GM18505 (cell line): ENCODE results near the gene SPECC1.
"Not testable (repeated sequence)": the region's sequence is repeated elsewhere in the genome, so short reads cannot be mapped to it uniquely, and the experiment has no call there.

ENCODE experiments used
- ATAC-seq: cut with Tn5 transposase; IDR thresholded peaks from one replicate; pipeline ENCODE4 v1.9.1; 2021; ENCODE audit not compliant: unreplicated experiment
- POLR2A ChIP-seq: IDR thresholded peaks from 4 replicates; pipeline ENCODE4 v1.6.1; 2011; ENCODE audit warnings: borderline replicate concordance; ENCODE audit not compliant: insufficient read depth, insufficient read length; ENCODE audit errors: extremely low read depth

Gene SPECC1

DNA sequence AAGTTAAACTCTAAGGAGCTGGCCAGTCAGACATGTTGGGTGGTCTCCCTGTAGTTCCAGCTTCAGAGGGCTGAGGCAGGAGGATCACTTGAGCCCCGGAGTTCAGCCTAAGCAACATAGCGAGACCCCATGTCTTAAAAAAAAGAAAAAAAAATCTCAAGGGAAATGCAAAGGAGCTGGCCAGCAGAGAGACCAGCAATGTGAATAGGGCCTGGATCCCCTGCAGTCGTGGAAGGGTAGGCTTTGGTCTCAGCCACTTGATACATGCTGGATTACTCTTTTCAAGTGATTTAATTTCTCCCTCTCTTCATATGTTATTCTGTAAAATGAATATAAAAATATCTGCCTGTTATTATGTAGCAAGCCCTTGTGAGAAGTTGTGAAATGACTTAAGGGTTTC lies 207.7 kb downstream of the SPECC1 start:
- no peak for TF ChIP-seq POLR2A
- no peak for ATAC-seq

DNA sequence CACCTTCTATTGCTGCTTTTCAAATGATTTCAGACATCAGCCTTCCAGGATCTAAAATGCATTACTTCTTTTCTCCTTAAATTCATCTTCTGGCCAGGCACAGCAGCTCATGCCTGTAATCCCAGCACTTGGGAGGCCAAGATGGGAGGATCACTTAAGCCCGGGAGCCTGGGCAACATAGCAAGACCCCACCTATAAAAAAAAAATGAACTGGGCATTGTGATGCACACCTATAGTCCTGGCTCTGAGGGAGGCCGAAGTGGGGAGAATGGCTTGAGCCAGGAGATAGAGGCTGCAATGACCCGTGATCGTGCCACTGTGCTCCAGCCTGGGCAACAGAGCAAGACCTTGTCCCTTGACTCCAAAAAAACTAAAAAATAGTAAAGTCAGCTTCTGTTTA lies 208.5 kb downstream of the SPECC1 start:
- no peak for ATAC-seq

DNA sequence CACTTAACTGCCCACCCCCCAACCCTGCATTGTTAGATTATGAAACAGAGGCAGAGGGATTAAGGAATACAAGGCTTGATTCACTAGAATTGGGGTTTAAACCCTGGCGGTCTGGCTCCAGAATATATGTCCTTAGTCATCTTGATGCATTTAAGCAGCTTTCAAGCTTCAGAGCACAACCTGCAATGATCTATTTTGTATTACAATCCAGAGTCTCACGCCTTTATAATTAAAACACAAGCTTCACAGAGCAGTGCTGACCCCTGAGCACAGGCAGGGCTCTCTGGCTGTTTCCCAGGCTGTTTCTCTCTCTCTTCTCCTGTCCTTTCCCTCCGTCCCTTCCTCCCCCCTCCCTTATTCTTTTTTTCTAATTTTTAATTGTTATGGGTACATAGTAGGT lies 209.1 kb downstream of the SPECC1 start:
- ATAC-seq = no peak
- TF ChIP-seq POLR2A = no peak

More for the DNA sequence above, 208.5 kb downstream of the SPECC1 start:
- no peak for TF ChIP-seq POLR2A

DNA sequence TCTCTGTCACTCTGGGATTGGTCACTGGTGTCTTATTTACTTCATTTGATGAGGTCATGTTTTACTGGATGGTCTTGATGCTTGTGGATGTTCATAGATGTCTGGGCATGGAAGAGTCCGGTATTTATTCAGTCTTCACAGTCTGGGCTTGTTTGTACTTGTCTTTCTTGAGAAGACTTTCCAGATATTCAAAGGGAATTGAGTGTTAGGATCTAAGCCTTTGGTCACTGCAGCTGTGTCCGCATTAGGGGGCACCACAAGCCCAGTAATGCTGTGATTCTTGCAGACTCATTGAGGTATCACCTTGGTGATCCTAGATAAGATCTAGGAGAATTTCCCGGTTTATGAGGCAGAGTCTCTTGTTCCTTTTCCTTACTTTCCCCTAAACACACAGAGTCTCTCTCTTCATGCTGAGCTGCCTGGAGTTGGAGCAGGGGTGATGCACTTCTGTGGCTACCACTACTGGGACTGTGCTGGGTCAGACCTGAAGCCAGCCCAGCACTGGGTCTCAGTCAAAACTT lies 214.7 kb downstream of the SPECC1 start:
- no peak for ATAC-seq
- no peak for TF ChIP-seq POLR2A

DNA sequence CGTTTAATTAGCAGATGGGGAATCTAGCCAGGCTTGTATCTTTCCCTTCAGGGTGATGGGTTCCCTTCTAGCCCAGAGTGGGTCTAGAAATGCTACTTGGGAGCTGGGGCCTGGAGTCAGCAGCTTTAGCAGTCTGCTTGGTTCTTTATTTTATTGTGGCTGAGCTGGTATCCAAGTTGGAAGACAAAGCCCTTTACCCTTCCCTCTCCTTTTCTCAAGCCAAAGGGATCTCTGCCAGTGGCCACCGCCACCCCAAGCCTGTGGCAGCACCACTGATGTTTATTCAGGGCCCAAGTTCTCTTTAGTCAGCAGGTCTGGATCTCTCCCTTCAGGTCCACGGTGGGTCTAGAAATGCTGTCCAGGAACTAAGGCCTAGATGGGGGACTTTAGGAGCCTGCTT lies 215.2 kb downstream of the SPECC1 start:
- no peak for TF ChIP-seq POLR2A
- ATAC-seq = no peak

DNA sequence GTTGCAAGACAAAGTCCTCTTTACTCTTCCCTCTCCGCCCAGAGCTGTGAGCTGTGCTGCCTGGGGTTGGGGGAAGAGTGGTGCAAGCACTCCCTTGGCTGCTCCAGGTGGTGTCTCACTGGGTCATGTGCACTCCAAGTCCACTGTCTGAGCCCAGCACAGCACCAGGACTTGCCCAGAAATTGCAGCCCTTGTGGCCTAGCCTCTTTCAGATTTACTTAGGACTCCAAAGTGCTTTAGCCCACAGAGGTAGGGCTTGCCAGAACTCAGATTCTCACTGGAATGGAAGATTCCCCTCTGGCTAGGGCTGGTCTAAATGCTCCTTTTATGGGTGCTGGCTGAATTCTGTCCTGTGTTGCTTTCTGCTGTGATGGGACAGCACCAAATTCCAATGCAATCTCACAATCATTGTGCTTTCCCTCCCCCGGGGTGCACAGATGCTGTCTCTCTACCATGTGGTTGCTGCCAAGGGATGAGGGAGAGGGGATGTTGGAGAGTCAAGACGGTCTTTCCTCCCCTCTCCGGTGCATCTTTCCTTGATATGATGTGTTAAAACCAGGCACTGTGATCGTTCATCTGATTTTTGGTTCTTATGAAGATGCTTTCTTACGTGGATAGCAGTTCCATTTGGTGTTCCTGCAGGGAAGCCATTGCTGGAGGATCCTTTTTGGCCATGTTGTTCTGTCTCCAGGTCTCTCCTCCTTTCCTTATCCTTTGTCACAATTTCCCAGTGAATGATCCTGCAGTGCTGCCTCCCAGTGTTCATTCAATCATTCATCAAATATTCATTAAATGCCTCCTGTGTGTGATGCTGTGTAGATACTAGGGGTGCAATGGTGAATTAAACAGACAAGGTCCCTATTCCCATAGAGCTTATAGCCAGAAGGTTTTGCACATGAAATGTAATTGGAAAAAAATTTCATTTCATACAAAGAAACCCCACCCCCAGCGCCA lies 216.3 kb downstream of the SPECC1 start:
- no peak for TF ChIP-seq POLR2A
- no peak for ATAC-seq

DNA sequence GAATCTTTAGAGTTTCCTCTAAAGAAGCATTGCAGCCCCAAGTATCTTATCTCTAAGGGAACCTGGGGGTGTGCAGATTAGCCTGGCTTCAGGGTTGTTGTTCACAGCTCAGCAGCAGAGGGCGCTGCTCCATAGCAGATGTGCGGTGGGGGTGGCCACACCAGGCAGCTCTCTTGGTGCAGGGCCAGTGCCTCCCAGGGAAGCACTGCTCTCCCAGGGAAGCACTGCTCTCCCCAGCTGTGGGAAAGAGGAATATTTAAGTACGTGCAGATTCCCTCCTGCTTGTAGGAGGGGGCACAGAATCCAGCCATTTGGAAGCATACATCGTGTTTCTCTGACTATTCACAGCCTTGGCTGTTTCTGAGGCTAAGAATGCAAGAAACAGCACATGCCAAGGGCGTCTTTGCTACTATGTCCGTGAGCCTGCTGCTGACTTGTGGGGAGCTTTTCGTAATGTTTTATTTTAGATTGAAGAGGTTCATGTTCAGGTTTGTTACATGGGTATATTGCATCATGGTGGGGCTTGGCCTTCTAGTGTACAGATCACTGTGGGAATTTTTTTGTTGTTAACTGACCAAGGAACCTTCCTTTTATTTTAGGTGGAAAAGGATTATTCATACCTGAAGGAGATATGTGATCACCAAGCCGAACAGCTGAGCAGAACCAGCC lies 217.8 kb downstream of the SPECC1 start:
- TF ChIP-seq POLR2A = no peak
- no peak for ATAC-seq

DNA sequence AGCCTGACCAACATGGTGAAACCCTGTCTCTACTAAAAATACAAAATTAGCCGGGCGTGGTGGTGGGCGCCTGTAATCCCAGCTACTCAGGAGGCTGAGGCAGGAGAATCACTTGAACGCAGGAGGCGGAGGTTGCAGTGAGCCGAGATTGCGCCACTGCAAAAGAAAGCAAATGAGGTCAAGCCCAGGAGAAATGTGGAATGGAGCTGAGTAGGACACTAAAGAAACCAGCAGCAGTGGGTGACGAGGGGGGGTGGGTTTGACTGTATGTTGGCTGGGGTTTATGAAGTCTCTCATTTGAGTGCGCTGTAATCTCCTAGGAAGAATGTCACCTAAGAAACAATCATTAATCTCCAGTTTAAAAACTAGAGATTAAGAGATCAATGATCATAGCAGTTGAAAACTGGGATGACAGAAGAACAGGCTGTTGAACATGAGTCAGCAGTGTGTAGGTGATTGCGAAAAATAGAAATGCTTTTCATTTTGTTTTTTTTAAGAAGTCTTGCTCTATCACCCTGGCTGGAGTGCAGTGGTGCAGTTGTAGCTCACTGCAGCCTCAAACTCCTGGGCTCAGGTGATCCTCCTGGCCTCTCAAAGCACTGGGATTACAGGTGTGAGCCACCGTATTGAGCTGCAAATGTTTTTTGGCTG lies 218.7 kb downstream of the SPECC1 start:
- ATAC-seq = not testable (repeated sequence)

DNA sequence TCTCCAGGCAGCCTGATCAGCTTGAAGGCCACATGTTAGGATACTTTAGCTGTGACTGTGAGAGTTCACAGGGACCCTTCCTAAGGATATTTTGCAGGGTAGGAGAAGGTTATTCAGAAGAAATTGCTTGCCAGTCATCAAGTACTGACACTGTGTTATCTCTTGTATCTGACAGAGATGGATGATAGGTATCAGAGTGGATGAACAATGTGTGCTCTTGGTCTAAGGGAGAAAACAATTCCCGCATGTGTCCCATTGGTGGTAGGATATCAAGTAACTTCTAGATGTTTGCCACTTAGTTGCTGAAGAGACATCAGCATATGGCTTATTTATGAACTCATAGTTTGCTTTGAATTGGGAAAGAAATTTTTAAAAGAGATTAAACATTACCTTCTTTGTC lies 219.3 kb downstream of the SPECC1 start:
- TF ChIP-seq POLR2A = no peak
- ATAC-seq = no peak

DNA sequence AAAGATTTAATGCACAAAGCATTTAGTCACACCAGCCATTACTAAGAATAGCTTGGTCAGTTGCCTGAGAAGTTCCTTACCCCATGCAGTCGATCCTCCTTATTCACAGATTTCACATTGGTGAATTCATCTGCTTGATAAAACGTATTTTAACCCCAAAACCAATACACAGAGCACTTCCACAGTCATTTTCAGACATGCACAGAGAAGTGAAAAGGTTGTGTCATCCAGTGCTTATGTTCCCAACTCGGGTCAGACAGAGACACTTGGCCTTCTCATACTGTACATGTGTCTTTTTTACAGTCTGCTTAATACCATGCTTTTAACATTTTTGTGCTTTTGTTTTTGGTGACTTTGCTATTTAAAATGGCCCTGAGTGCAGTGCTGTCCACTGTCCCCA lies 219.7 kb downstream of the SPECC1 start:
- no peak for ATAC-seq
- no peak for TF ChIP-seq POLR2A

DNA sequence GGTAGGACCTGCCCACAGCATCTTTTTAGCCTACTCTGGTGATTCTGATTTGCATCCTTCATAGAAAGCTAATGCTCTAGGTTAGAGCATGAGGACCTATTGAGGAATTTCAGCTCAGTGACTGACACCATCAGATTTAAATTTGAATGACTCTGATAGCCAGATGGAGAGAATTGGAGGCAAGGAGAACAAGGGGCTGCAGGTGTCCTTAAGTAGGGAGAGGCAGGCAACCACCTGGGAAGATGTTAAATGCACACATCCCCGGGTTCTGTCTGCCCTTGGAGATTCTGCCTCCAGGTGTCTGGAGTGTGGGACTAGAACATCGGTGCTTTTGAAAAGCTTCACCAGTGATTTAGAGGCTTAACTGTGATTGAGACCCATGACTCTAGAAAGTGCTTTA lies 221.8 kb downstream of the SPECC1 start:
- no peak for TF ChIP-seq POLR2A
- no peak for ATAC-seq

DNA sequence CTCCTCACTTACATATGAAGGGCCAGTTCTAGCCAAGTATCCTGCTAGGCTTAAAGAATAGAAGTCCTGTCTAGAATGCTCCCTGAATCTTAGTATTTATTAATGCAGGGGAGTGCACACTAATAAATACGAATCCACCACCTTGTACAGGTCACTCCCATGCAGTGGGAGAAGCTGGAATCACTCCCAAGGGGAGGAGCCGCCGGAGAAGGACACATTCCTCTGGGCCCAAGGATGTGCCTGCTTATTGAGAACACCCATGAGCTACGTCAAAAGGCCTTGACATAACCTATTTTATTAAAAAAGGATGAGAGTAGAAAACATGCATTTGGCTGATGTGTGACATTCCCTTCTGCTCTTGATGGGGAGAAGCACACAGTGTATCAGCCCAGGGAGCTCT lies 223.5 kb downstream of the SPECC1 start:
- no peak for ATAC-seq
- TF ChIP-seq POLR2A = no peak

DNA sequence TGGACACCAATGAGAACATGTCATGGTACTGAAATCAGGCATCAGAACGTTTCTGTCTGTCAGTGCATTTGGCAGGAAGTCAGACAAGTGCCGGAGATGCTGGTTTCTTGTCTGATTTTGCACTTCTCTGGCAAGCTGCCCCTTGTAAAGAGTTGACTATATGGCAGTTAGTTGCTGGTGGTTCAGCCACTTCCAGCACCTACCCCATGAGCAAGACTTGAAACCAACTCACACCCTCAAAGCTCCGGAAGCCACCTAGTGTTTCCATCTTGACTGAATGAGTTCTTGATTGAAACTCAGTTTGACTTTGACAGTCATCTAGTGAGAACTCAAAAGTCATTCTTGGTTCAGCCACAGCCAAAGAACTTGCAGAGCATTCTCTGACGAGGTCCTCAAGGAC lies 225.1 kb downstream of the SPECC1 start:
- ATAC-seq = no peak
- TF ChIP-seq POLR2A = no peak
